ENCODE results near the gene ATAD3B. TPM values are rescaled to one million over a fixed set of nuclear protein-coding genes. Genes with fewer than 3 reads are reported as not detected.
"Not testable (repeated sequence)": the region's sequence is repeated elsewhere in the genome, so short reads cannot be mapped to it uniquely, and the experiment has no call there.

ATAD3B gene
- total RNA-seq, 5 donors from 2014 or later (not counting 1 experiment from before 2014, with no cell fraction given) = 52.1 to 69.3 (median 57.2) TPM

- H3K9me3 Mint-ChIP-seq; H3K4me3 Mint-ChIP-seq; H3K4me1 Mint-ChIP-seq; H3K9me3 ChIP-seq; DNase-seq; POLR2A ChIA-PET; H3K27me3 ChIP-seq (replicated peaks in 1 of 2; ENCODE audit: control insufficient read depth in 2 of 2, extremely low read depth in 1 of 2, insufficient read depth in 2 of 2, low read length in 1 of 2); H3K27ac ChIP-seq (ENCODE audit: low read length); H3K4me3 ChIP-seq (ENCODE audit: control insufficient read depth in 1 of 2, extremely low read depth in 1 of 2, low read length in 1 of 2); ATAC-seq (replicated peaks in 1 of 4); H3K4me1 ChIP-seq (ENCODE audit: control insufficient read depth in 1 of 2, extremely low read depth in 1 of 2, insufficient read depth in 2 of 2, low read length in 2 of 2); H3K27ac Mint-ChIP-seq; H3K36me3 Mint-ChIP-seq; H3K27me3 Mint-ChIP-seq: not testable (repeated sequence)
- CTCF ChIA-PET = interaction anchor here in 1 of 2 donors (0.6 kb wide), 1 partner anchor 469 kb away, joined by 5 read pairs; no protein-coding TSS in a partner anchor
- 96% methylated on average over 16 of the region's 30 CpGs for WGBS (ENCODE audit: insufficient coverage)
- peaks cover 15 to 24% of the 10 kb centered on the region in 2 donors for H3K36me3 ChIP-seq (ENCODE audit: control insufficient read depth in 2 of 2, extremely low read depth in 1 of 2, insufficient read depth in 1 of 2, low read length in 1 of 2)
Observed at GRCh38 chr1:1524750-1525383, 53.3 kb downstream of the ATAD3B start.

GRCh38 chr1:1526476-1526875 lies 54.9 kb downstream of the ATAD3B start:
- H3K36me3 ChIP-seq (ENCODE audit: control insufficient read depth in 2 of 2, extremely low read depth in 1 of 2, insufficient read depth in 1 of 2, low read length in 1 of 2) = peaks cover 20 to 22% of the 10 kb centered on the region in 2 donors
- DNase-seq; H3K9me3 ChIP-seq; H3K4me3 Mint-ChIP-seq; H3K27me3 Mint-ChIP-seq; H3K27me3 ChIP-seq (replicated peaks in 1 of 2; ENCODE audit: control insufficient read depth in 2 of 2, extremely low read depth in 1 of 2, insufficient read depth in 2 of 2, low read length in 1 of 2); H3K9me3 Mint-ChIP-seq; H3K27ac ChIP-seq (ENCODE audit: low read length); H3K4me1 ChIP-seq (ENCODE audit: control insufficient read depth in 1 of 2, extremely low read depth in 1 of 2, insufficient read depth in 2 of 2, low read length in 2 of 2); ATAC-seq (replicated peaks in 1 of 4); H3K4me1 Mint-ChIP-seq; H3K36me3 Mint-ChIP-seq; H3K27ac Mint-ChIP-seq; H3K4me3 ChIP-seq (ENCODE audit: control insufficient read depth in 1 of 2, extremely low read depth in 1 of 2, low read length in 1 of 2): not testable (repeated sequence)
- POLR2A ChIA-PET = interaction anchor here in 1 of 2 donors (0.6 kb wide), 1 partner anchor 23 kb away, joined by 4 read pairs; no protein-coding TSS in a partner anchor
- CTCF ChIA-PET = interaction anchor here in 1 of 2 donors (0.7 kb wide), 1 partner anchor 24 kb away, joined by 3 read pairs; no protein-coding TSS in a partner anchor
- WGBS (ENCODE audit: insufficient coverage) = 98% methylated on average over 7 of the region's 21 CpGs

- DNase-seq (no peak), ATAC-seq (replicated peaks in 1 of 4) (no peak)
- Histone ChIP-seq H3K36me3 (ENCODE audit: control insufficient read depth in 2 of 2, extremely low read depth in 1 of 2, insufficient read depth in 1 of 2, low read length in 1 of 2) (peaks cover 20 to 21% of the 10 kb centered on the region in 2 donors), H3K27me3 (replicated peaks in 1 of 2; ENCODE audit: control insufficient read depth in 2 of 2, extremely low read depth in 1 of 2, insufficient read depth in 2 of 2, low read length in 1 of 2) (no peaks in the 10 kb centered on the region), H3K9me3 (no peaks in the 10 kb centered on the region), H3K4me1 (ENCODE audit: control insufficient read depth in 1 of 2, extremely low read depth in 1 of 2, insufficient read depth in 2 of 2, low read length in 2 of 2) (no peaks in the 10 kb centered on the region), H3K4me3 (ENCODE audit: control insufficient read depth in 1 of 2, extremely low read depth in 1 of 2, low read length in 1 of 2) (no peak overlapping the region), H3K27ac (ENCODE audit: low read length) (no peak overlapping the region)
- ChIA-PET CTCF (no interaction called here), POLR2A (no interaction called here)
- H3K27ac Mint-ChIP-seq = no peak overlapping the region
- no peaks in the 10 kb centered on the region for H3K27me3 Mint-ChIP-seq
- H3K4me3 Mint-ChIP-seq = no peak overlapping the region
- H3K36me3 Mint-ChIP-seq = peaks cover 15% of the 10 kb centered on the region
- WGBS (ENCODE audit: insufficient coverage) = 97% methylated on average over 25 of the region's 31 CpGs
- no peaks in the 10 kb centered on the region for H3K4me1 Mint-ChIP-seq
- H3K9me3 Mint-ChIP-seq = peaks cover 0 to 5% (median 5%) of the 10 kb centered on the region in 3 donors
Observed at GRCh38 chr1:1527092-1527816, 55.7 kb downstream of the ATAD3B start.

- Histone ChIP-seq H3K27me3 (replicated peaks in 1 of 2; ENCODE audit: control insufficient read depth in 2 of 2, extremely low read depth in 1 of 2, insufficient read depth in 2 of 2, low read length in 1 of 2) (no peaks in the 10 kb centered on the region), H3K4me3 (ENCODE audit: control insufficient read depth in 1 of 2, extremely low read depth in 1 of 2, low read length in 1 of 2) (no peak overlapping the region), H3K9me3 (no peaks in the 10 kb centered on the region), H3K36me3 (ENCODE audit: control insufficient read depth in 2 of 2, extremely low read depth in 1 of 2, insufficient read depth in 1 of 2, low read length in 1 of 2) (peaks cover 15 to 20% of the 10 kb centered on the region in 2 donors), H3K4me1 (ENCODE audit: control insufficient read depth in 1 of 2, extremely low read depth in 1 of 2, insufficient read depth in 2 of 2, low read length in 2 of 2) (no peaks in the 10 kb centered on the region), H3K27ac (ENCODE audit: low read length) (no peak overlapping the region)
- no peaks in the 10 kb centered on the region for H3K4me1 Mint-ChIP-seq
- H3K27me3 Mint-ChIP-seq = no peaks in the 10 kb centered on the region
- WGBS (ENCODE audit: insufficient coverage) = 95% methylated on average over 21 of the region's 37 CpGs
- no peak overlapping the region for H3K4me3 Mint-ChIP-seq
- H3K36me3 Mint-ChIP-seq = peaks cover 15% of the 10 kb centered on the region
- CTCF ChIA-PET = no interaction called here
- no peak overlapping the region for H3K27ac Mint-ChIP-seq
- peaks cover 0 to 6% (median 5%) of the 10 kb centered on the region in 3 donors for H3K9me3 Mint-ChIP-seq
- ATAC-seq (replicated peaks in 1 of 4) (peak in 1 of 4 experiments; percentile 12), DNase-seq (no peak)
- POLR2A ChIA-PET = no interaction called here
Observed at GRCh38 chr1:1528301-1529267, 57.0 kb downstream of the ATAD3B start.

GRCh38 chr1:1529321-1529720 lies 57.8 kb downstream of the ATAD3B start:
- no peak for ATAC-seq (replicated peaks in 1 of 4)
- peaks cover 15% of the 10 kb centered on the region for H3K36me3 Mint-ChIP-seq
- ChIA-PET POLR2A (interaction anchor here in 1 of 2 donors (0.6 kb wide), 1 partner anchor 8 kb away, joined by 3 read pairs; no protein-coding TSS in a partner anchor), CTCF (no interaction called here)
- 98% methylated on average over 12 of the region's 18 CpGs for WGBS (ENCODE audit: insufficient coverage)
- Histone ChIP-seq H3K27ac (ENCODE audit: low read length) (no peak overlapping the region), H3K9me3 (no peaks in the 10 kb centered on the region), H3K36me3 (ENCODE audit: control insufficient read depth in 2 of 2, extremely low read depth in 1 of 2, insufficient read depth in 1 of 2, low read length in 1 of 2) (peaks cover 15 to 19% of the 10 kb centered on the region in 2 donors), H3K27me3 (replicated peaks in 1 of 2; ENCODE audit: control insufficient read depth in 2 of 2, extremely low read depth in 1 of 2, insufficient read depth in 2 of 2, low read length in 1 of 2) (no peaks in the 10 kb centered on the region), H3K4me3 (ENCODE audit: control insufficient read depth in 1 of 2, extremely low read depth in 1 of 2, low read length in 1 of 2) (no peak overlapping the region), H3K4me1 (ENCODE audit: control insufficient read depth in 1 of 2, extremely low read depth in 1 of 2, insufficient read depth in 2 of 2, low read length in 2 of 2) (no peaks in the 10 kb centered on the region)
- H3K9me3 Mint-ChIP-seq = peaks cover 0 to 6% (median 5%) of the 10 kb centered on the region in 3 donors
- H3K27me3 Mint-ChIP-seq = no peaks in the 10 kb centered on the region
- H3K4me3 Mint-ChIP-seq = no peak overlapping the region
- DNase-seq = no peak
- no peaks in the 10 kb centered on the region for H3K4me1 Mint-ChIP-seq
- H3K27ac Mint-ChIP-seq = no peak overlapping the region

- H3K36me3 ChIP-seq (ENCODE audit: control insufficient read depth in 2 of 2, extremely low read depth in 1 of 2, insufficient read depth in 1 of 2, low read length in 1 of 2) = peaks cover 15 to 19% of the 10 kb centered on the region in 2 donors
- no peaks in the 10 kb centered on the region for H3K4me1 ChIP-seq (ENCODE audit: control insufficient read depth in 1 of 2, extremely low read depth in 1 of 2, insufficient read depth in 2 of 2, low read length in 2 of 2)
- Mint-ChIP-seq H3K4me3 (no peak overlapping the region), H3K9me3 (peaks cover 0 to 6% (median 5%) of the 10 kb centered on the region in 3 donors), H3K27me3 (no peaks in the 10 kb centered on the region), H3K4me1 (no peaks in the 10 kb centered on the region), H3K27ac (no peak overlapping the region), H3K36me3 (peaks cover 15% of the 10 kb centered on the region)
- H3K9me3 ChIP-seq = no peaks in the 10 kb centered on the region
- WGBS (ENCODE audit: insufficient coverage) = 98% methylated on average over 7 of the region's 8 CpGs
- no peaks in the 10 kb centered on the region for H3K27me3 ChIP-seq (replicated peaks in 1 of 2; ENCODE audit: control insufficient read depth in 2 of 2, extremely low read depth in 1 of 2, insufficient read depth in 2 of 2, low read length in 1 of 2)
- no peak for DNase-seq
- no peak for ATAC-seq (replicated peaks in 1 of 4)
- CTCF ChIA-PET = no interaction called here
- POLR2A ChIA-PET = interaction anchor here in 1 of 2 donors (0.6 kb wide), 1 partner anchor 9 kb away, joined by 3 read pairs; no protein-coding TSS in a partner anchor
- H3K27ac ChIP-seq (ENCODE audit: low read length) = no peak overlapping the region
- H3K4me3 ChIP-seq (ENCODE audit: control insufficient read depth in 1 of 2, extremely low read depth in 1 of 2, low read length in 1 of 2) = no peak overlapping the region
Observed at GRCh38 chr1:1529936-1530335, 58.4 kb downstream of the ATAD3B start.

Measured in T-cell (primary cell).